ENCODE measurements around the gene CYB5R4. TPM values are rescaled to one million over a fixed set of nuclear protein-coding genes. Genes with fewer than 3 reads are reported as not detected.
"Not testable (repeated sequence)": the region's sequence is repeated elsewhere in the genome, so short reads cannot be mapped to it uniquely, and the experiment has no call there.

Gene CYB5R4
- total and polyA plus RNA-seq, 5 donors, result 3.9 to 16.1 (median 13.9) TPM

- no peaks in the 10 kb centered on the region for H3K27me3 ChIP-seq (ENCODE audit: control insufficient read depth, insufficient read depth)
- ATAC-seq (no peak), DNase-seq (no peak)
- H3K4me3 ChIP-seq (ENCODE audit: low read length), result no peak overlapping the region
- WGBS, result 56% methylated on average over 1 of the region's 1 CpG
- intact Hi-C loops (cut with DNase I), result no loop called here
- no peak overlapping the region for H3K27ac ChIP-seq (ENCODE audit: low read length)
- H3K9me3 ChIP-seq (ENCODE audit: control insufficient read depth, low read length), result no peaks in the 10 kb centered on the region
- no peaks in the 10 kb centered on the region for H3K4me1 ChIP-seq (ENCODE audit: control insufficient read depth, insufficient read depth, low read length)
Measured at GRCh38 chr6:83914953-83915352, 55.5 kb downstream of the CYB5R4 start.

GRCh38 chr6:83917001-83917400, 57.5 kb downstream of the CYB5R4 start:
- Histone ChIP-seq H3K27me3 (ENCODE audit: control insufficient read depth, insufficient read depth) (no peaks in the 10 kb centered on the region), H3K4me1 (ENCODE audit: control insufficient read depth, insufficient read depth, low read length) (no peaks in the 10 kb centered on the region), H3K27ac (ENCODE audit: low read length) (no peak overlapping the region), H3K9me3 (ENCODE audit: control insufficient read depth, low read length) (no peaks in the 10 kb centered on the region), H3K4me3 (ENCODE audit: low read length) (no peak overlapping the region)
- DNase-seq (no peak), ATAC-seq (no peak)
- intact Hi-C loops (cut with DNase I), result no loop called here

- no peak for DNase-seq
- 98% methylated on average over 1 of the region's 1 CpG for WGBS
- H3K27ac ChIP-seq (ENCODE audit: low read length), result no peak overlapping the region
- intact Hi-C loops (cut with DNase I), result no loop called here
- H3K27me3 ChIP-seq (ENCODE audit: control insufficient read depth, insufficient read depth), result no peaks in the 10 kb centered on the region
- no peak for ATAC-seq
- no peaks in the 10 kb centered on the region for H3K4me1 ChIP-seq (ENCODE audit: control insufficient read depth, insufficient read depth, low read length)
- H3K9me3 ChIP-seq (ENCODE audit: control insufficient read depth, low read length), result no peaks in the 10 kb centered on the region
- no peak overlapping the region for H3K4me3 ChIP-seq (ENCODE audit: low read length)
Measured at GRCh38 chr6:83920017-83920416, 60.5 kb downstream of the CYB5R4 start.

- DNase-seq, result no peak
- intact Hi-C loops (cut with DNase I), result no loop called here
- Histone ChIP-seq H3K9me3 (ENCODE audit: control insufficient read depth, low read length) (no peaks in the 10 kb centered on the region), H3K4me3 (ENCODE audit: low read length) (no peak overlapping the region), H3K27me3 (ENCODE audit: control insufficient read depth, insufficient read depth) (no peaks in the 10 kb centered on the region), H3K27ac (ENCODE audit: low read length) (no peak overlapping the region), H3K4me1 (ENCODE audit: control insufficient read depth, insufficient read depth, low read length) (no peaks in the 10 kb centered on the region)
- 92% methylated on average over 5 of the region's 5 CpGs for WGBS
- no peak for ATAC-seq
Measured at GRCh38 chr6:83921315-83921714, 61.8 kb downstream of the CYB5R4 start.

- no peak for DNase-seq
- no peak for ATAC-seq
- no peaks in the 10 kb centered on the region for H3K4me1 ChIP-seq (ENCODE audit: control insufficient read depth, insufficient read depth, low read length)
- 79% methylated on average over 2 of the region's 2 CpGs for WGBS
- H3K27me3 ChIP-seq (ENCODE audit: control insufficient read depth, insufficient read depth), result no peaks in the 10 kb centered on the region
- H3K9me3 ChIP-seq (ENCODE audit: control insufficient read depth, low read length), result no peaks in the 10 kb centered on the region
- no peak overlapping the region for H3K4me3 ChIP-seq (ENCODE audit: low read length)
- intact Hi-C loops (cut with DNase I), result no loop called here
- no peak overlapping the region for H3K27ac ChIP-seq (ENCODE audit: low read length)
Measured at GRCh38 chr6:83927470-83927869, 68.0 kb downstream of the CYB5R4 start.

- H3K4me1 ChIP-seq (ENCODE audit: control insufficient read depth, insufficient read depth, low read length), result no peaks in the 10 kb centered on the region
- H3K27me3 ChIP-seq (ENCODE audit: control insufficient read depth, insufficient read depth), result no peaks in the 10 kb centered on the region
- H3K9me3 ChIP-seq (ENCODE audit: control insufficient read depth, low read length), result no peaks in the 10 kb centered on the region
- intact Hi-C loops (cut with DNase I), result no loop called here
- ATAC-seq (no peak), DNase-seq (no peak)
- H3K4me3 ChIP-seq (ENCODE audit: low read length), result no peak overlapping the region
- 95% methylated on average over 1 of the region's 1 CpG for whole genome bisulfite sequencing
- no peak overlapping the region for H3K27ac ChIP-seq (ENCODE audit: low read length)
Measured at GRCh38 chr6:83928286-83928685, 68.8 kb downstream of the CYB5R4 start.

GRCh38 chr6:83946201-83946833, 86.8 kb downstream of the CYB5R4 start:
- H3K4me3 ChIP-seq (ENCODE audit: low read length); H3K27me3 ChIP-seq (ENCODE audit: control insufficient read depth, insufficient read depth); H3K4me1 ChIP-seq (ENCODE audit: control insufficient read depth, insufficient read depth, low read length); H3K9me3 ChIP-seq (ENCODE audit: control insufficient read depth, low read length); ATAC-seq; DNase-seq; H3K27ac ChIP-seq (ENCODE audit: low read length); intact Hi-C loops (cut with DNase I): not testable (repeated sequence)
- 96% methylated on average over 4 of the region's 4 CpGs for WGBS

- H3K9me3 ChIP-seq (ENCODE audit: control insufficient read depth, low read length); H3K4me1 ChIP-seq (ENCODE audit: control insufficient read depth, insufficient read depth, low read length); intact Hi-C loops (cut with DNase I); ATAC-seq; H3K27ac ChIP-seq (ENCODE audit: low read length); DNase-seq; H3K27me3 ChIP-seq (ENCODE audit: control insufficient read depth, insufficient read depth); H3K4me3 ChIP-seq (ENCODE audit: low read length): not testable (repeated sequence)
- WGBS, result 96% methylated on average over 2 of the region's 2 CpGs
Measured at GRCh38 chr6:83947983-83948382, 88.5 kb downstream of the CYB5R4 start.

GRCh38 chr6:83948851-83949250, 89.4 kb downstream of the CYB5R4 start:
- Histone ChIP-seq H3K9me3 (ENCODE audit: control insufficient read depth, low read length) (no peaks in the 10 kb centered on the region), H3K27me3 (ENCODE audit: control insufficient read depth, insufficient read depth) (no peaks in the 10 kb centered on the region), H3K4me1 (ENCODE audit: control insufficient read depth, insufficient read depth, low read length) (no peaks in the 10 kb centered on the region), H3K4me3 (ENCODE audit: low read length) (no peak overlapping the region), H3K27ac (ENCODE audit: low read length) (no peak overlapping the region)
- ATAC-seq (no peak), DNase-seq (no peak)
- WGBS, result 59% methylated on average over 2 of the region's 2 CpGs
- intact Hi-C loops (cut with DNase I), result no loop called here

GRCh38 chr6:83951423-83951822, 91.9 kb downstream of the CYB5R4 start:
- H3K4me1 ChIP-seq (ENCODE audit: control insufficient read depth, insufficient read depth, low read length); H3K9me3 ChIP-seq (ENCODE audit: control insufficient read depth, low read length); ATAC-seq; DNase-seq; H3K27me3 ChIP-seq (ENCODE audit: control insufficient read depth, insufficient read depth); H3K27ac ChIP-seq (ENCODE audit: low read length); intact Hi-C loops (cut with DNase I); H3K4me3 ChIP-seq (ENCODE audit: low read length): not testable (repeated sequence)
- 97% methylated on average over 2 of the region's 2 CpGs for WGBS

GRCh38 chr6:83952830-83953229, 93.3 kb downstream of the CYB5R4 start:
- no peak overlapping the region for H3K27ac ChIP-seq (ENCODE audit: low read length)
- WGBS, result 68% methylated on average over 3 of the region's 3 CpGs
- no peaks in the 10 kb centered on the region for H3K4me1 ChIP-seq (ENCODE audit: control insufficient read depth, insufficient read depth, low read length)
- intact Hi-C loops (cut with DNase I), result no loop called here
- H3K4me3 ChIP-seq (ENCODE audit: low read length), result no peak overlapping the region
- ATAC-seq (no peak), DNase-seq (no peak)
- no peaks in the 10 kb centered on the region for H3K9me3 ChIP-seq (ENCODE audit: control insufficient read depth, low read length)
- H3K27me3 ChIP-seq (ENCODE audit: control insufficient read depth, insufficient read depth), result no peaks in the 10 kb centered on the region

- DNase-seq (no peak), ATAC-seq (no peak)
- 95% methylated on average over 2 of the region's 2 CpGs for WGBS
- Histone ChIP-seq H3K4me3 (ENCODE audit: low read length) (no peak overlapping the region), H3K9me3 (ENCODE audit: control insufficient read depth, low read length) (no peaks in the 10 kb centered on the region), H3K27ac (ENCODE audit: low read length) (no peak overlapping the region), H3K27me3 (ENCODE audit: control insufficient read depth, insufficient read depth) (no peaks in the 10 kb centered on the region), H3K4me1 (ENCODE audit: control insufficient read depth, insufficient read depth, low read length) (no peaks in the 10 kb centered on the region)
- intact Hi-C loops (cut with DNase I), result no loop called here
Measured at GRCh38 chr6:83954371-83954770, 94.9 kb downstream of the CYB5R4 start.
